HFFc6 (cell line): Measurements from ENCODE around the gene FAM241A. TPM values are rescaled to one million over a fixed set of nuclear protein-coding genes. Genes with fewer than 3 reads are reported as not detected.
A peak's percentile ranks its signal among the peaks of the same experiment; 100 is the strongest.

Source experiments
- DNase-seq: peaks from one replicate; pipeline ENCODE4 v3.0.0-alpha.2; 2018
- H3K27ac Mint-ChIP-seq: 2 replicates; pipeline ENCODE4 v1.8.0; 2020; ENCODE audit warnings: mild to moderate bottlenecking, mixed read lengths
- H3K27me3 Mint-ChIP-seq: 2 replicates; pipeline ENCODE4 v1.8.0; 2021; ENCODE audit warnings: mild to moderate bottlenecking, moderate library complexity, mixed read lengths; ENCODE audit not compliant: insufficient read depth
- H3K36me3 Mint-ChIP-seq: 2 replicates; pipeline ENCODE4 v1.8.0; 2021; ENCODE audit warnings: low read depth, mixed read lengths
- H3K4me1 Mint-ChIP-seq: 2 replicates; pipeline ENCODE4 v1.8.0; 2020; ENCODE audit warnings: low read depth, mixed read lengths
- H3K4me3 Mint-ChIP-seq: 2 replicates; pipeline ENCODE4 v1.8.0; 2020; ENCODE audit warnings: mild to moderate bottlenecking, moderate library complexity, mixed read lengths
- H3K9me3 Mint-ChIP-seq: 2 replicates; pipeline ENCODE4 v1.8.0; 2020; ENCODE audit warnings: mild to moderate bottlenecking, mixed read lengths
- CTCF ChIP-seq: fragments of 200-600 bp; sonication (generic); IDR thresholded peaks from 2 replicates; pipeline ENCODE4 v1.5.0; 2021; ENCODE audit warnings: antibody characterized with exemption, mild to moderate bottlenecking
- total RNA-seq, 6 experiments: library from RNA; stranded (reverse); fragmentation: NEBNext Ultra II Directional; extraction: Animal tissue kit (Norgen Biotek cat#: 25700); gene quantifications; 2 replicates in 1 of 6; 3 replicates in 5 of 6; pipeline ENCODE4 v1.2.3, GENCODE V29; 2021

Gene FAM241A
- total RNA-seq, 6 experiments from 2014 or later, result 0.50 to 0.78 (median 0.57) TPM

- no peak for TF ChIP-seq CTCF
- DNase-seq, result no peak
- Mint-ChIP-seq H3K27ac (no peak overlapping the region), H3K27me3 (no peaks in the 10 kb centered on the region; the same call in 1 of the 2 replicates), H3K4me3 (peak overlapping the region; percentile 73), H3K9me3 (no peaks in the 10 kb centered on the region), H3K4me1 (peaks cover 17% of the 10 kb centered on the region), H3K36me3 (no peaks in the 10 kb centered on the region)
These were observed 518 bp upstream of the FAM241A start for GRCh38 chr4:112144546-112145325.

- H3K4me3 Mint-ChIP-seq, result peak overlapping the region; percentile 92
- peak overlapping the region; percentile 57 for H3K27ac Mint-ChIP-seq
- peak; percentile 53 for TF ChIP-seq CTCF
- no peaks in the 10 kb centered on the region; the same call in 1 of the 2 replicates for H3K27me3 Mint-ChIP-seq
- peak; percentile 16 for DNase-seq
- no peaks in the 10 kb centered on the region for H3K36me3 Mint-ChIP-seq
- H3K9me3 Mint-ChIP-seq, result no peaks in the 10 kb centered on the region
- H3K4me1 Mint-ChIP-seq, result peaks cover 17% of the 10 kb centered on the region
These were observed 692 bp downstream of the FAM241A start for GRCh38 chr4:112145790-112146501.

GRCh38 chr4:112146502-112146813 is 1.2 kb downstream of the FAM241A start:
- no peak for TF ChIP-seq CTCF
- H3K9me3 Mint-ChIP-seq, result no peaks in the 10 kb centered on the region
- no peak overlapping the region for H3K27ac Mint-ChIP-seq
- no peak for DNase-seq
- H3K27me3 Mint-ChIP-seq, result no peaks in the 10 kb centered on the region; the same call in 1 of the 2 replicates
- H3K36me3 Mint-ChIP-seq, result no peaks in the 10 kb centered on the region
- peak overlapping the region; percentile 92 for H3K4me3 Mint-ChIP-seq
- peaks cover 17% of the 10 kb centered on the region for H3K4me1 Mint-ChIP-seq

- H3K36me3 Mint-ChIP-seq, result no peaks in the 10 kb centered on the region
- no peak for TF ChIP-seq CTCF
- H3K27ac Mint-ChIP-seq, result no peak overlapping the region
- no peak for DNase-seq
- peaks cover 17% of the 10 kb centered on the region for H3K4me1 Mint-ChIP-seq
- H3K27me3 Mint-ChIP-seq, result no peaks in the 10 kb centered on the region; the same call in 1 of the 2 replicates
- H3K9me3 Mint-ChIP-seq, result no peaks in the 10 kb centered on the region
- H3K4me3 Mint-ChIP-seq, result no peak overlapping the region
These were observed 2.4 kb downstream of the FAM241A start for GRCh38 chr4:112147697-112148096.

GRCh38 chr4:112150920-112151319 is 5.7 kb downstream of the FAM241A start:
- Mint-ChIP-seq H3K9me3 (no peaks in the 10 kb centered on the region), H3K4me3 (no peak overlapping the region), H3K27me3 (no peaks in the 10 kb centered on the region), H3K27ac (no peak overlapping the region), H3K36me3 (no peaks in the 10 kb centered on the region), H3K4me1 (peaks cover 10% of the 10 kb centered on the region)
- TF ChIP-seq CTCF, result no peak
- no peak for DNase-seq
